HG03442 (cell line): ENCODE measurements around the gene RPS4Y2.

Experiments
- ATAC-seq: cut with Tn5 transposase; IDR thresholded peaks from one replicate; pipeline ENCODE4 v1.9.1; 2021; ENCODE audit warnings: mild to moderate bottlenecking, moderate library complexity; ENCODE audit not compliant: unreplicated experiment

Gene RPS4Y2

DNA sequence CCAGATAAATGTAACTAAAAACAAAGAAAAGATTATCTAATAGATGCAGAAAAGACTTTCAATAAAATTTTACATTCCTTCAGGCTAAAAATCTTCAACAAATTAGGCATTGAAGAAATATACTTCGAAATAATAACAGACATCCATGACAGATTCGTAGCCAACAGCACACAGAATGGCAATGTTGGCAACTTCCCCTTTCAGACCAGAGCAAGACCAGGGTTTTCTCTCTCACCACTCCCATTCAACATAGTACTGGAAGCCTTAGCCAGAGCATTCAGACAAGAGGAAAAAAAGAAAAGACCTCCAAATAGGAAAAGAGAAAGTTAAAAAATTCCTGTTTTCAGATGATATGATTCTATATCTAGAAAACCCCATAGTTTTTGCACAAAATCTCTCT is 61.2 kb downstream of the RPS4Y2 start:
- no peak for ATAC-seq
